ENCODE data around the gene BRF1.

- TF ChIP-seq POLR2A (IDR thresholded peaks at IDR 0.05) (no peak), CTCF (IDR thresholded peaks at IDR 0.05) (no peak)
Observed at GRCh38 chr14:105205673-105206208, 95.1 kb downstream of the BRF1 start.

Measured in testis (tissue), 2 donors.